Measurements from ENCODE around the gene TAPT1.

TAPT1 gene

GRCh38 chr4:16140231-16140878 lies 85.9 kb downstream of the TAPT1 start:
- H3K36me3 ChIP-seq (ENCODE audit: control insufficient read depth, insufficient read depth, low read length), result no peaks in the 10 kb centered on the region
- H3K9ac ChIP-seq (ENCODE audit: low read depth, low read length), result no peak overlapping the region
- no peaks in the 10 kb centered on the region for H3K4me1 ChIP-seq (ENCODE audit: control insufficient read depth, insufficient read depth, low read length)
- H3K27me3 ChIP-seq (ENCODE audit: control insufficient read depth, insufficient read depth, low read length), result no peaks in the 10 kb centered on the region
- no peaks in the 10 kb centered on the region for H3K9me3 ChIP-seq (ENCODE audit: control insufficient read depth, insufficient read depth, low read length)
- H3K4me3 ChIP-seq (ENCODE audit: low read depth, low read length), result no peak overlapping the region

- Histone ChIP-seq H3K4me1 (ENCODE audit: control insufficient read depth, insufficient read depth, low read length) (no peaks in the 10 kb centered on the region), H3K9me3 (ENCODE audit: control insufficient read depth, insufficient read depth, low read length) (no peaks in the 10 kb centered on the region), H3K4me3 (ENCODE audit: low read depth, low read length) (no peak overlapping the region), H3K27me3 (ENCODE audit: control insufficient read depth, insufficient read depth, low read length) (no peaks in the 10 kb centered on the region), H3K36me3 (ENCODE audit: control insufficient read depth, insufficient read depth, low read length) (no peaks in the 10 kb centered on the region), H3K9ac (ENCODE audit: low read depth, low read length) (no peak overlapping the region)
Observed at GRCh38 chr4:16139066-16139945, 87.0 kb downstream of the TAPT1 start.

GRCh38 chr4:16136827-16137226 lies 89.4 kb downstream of the TAPT1 start:
- Histone ChIP-seq H3K27me3 (ENCODE audit: control insufficient read depth, insufficient read depth, low read length) (no peaks in the 10 kb centered on the region), H3K4me3 (ENCODE audit: low read depth, low read length) (no peak overlapping the region), H3K4me1 (ENCODE audit: control insufficient read depth, insufficient read depth, low read length) (no peaks in the 10 kb centered on the region), H3K9me3 (ENCODE audit: control insufficient read depth, insufficient read depth, low read length) (no peaks in the 10 kb centered on the region), H3K36me3 (ENCODE audit: control insufficient read depth, insufficient read depth, low read length) (no peaks in the 10 kb centered on the region), H3K9ac (ENCODE audit: low read depth, low read length) (no peak overlapping the region)

- Histone ChIP-seq H3K4me3 (ENCODE audit: low read depth, low read length) (no peak overlapping the region), H3K9ac (ENCODE audit: low read depth, low read length) (no peak overlapping the region), H3K27me3 (ENCODE audit: control insufficient read depth, insufficient read depth, low read length) (no peaks in the 10 kb centered on the region), H3K4me1 (ENCODE audit: control insufficient read depth, insufficient read depth, low read length) (no peaks in the 10 kb centered on the region), H3K36me3 (ENCODE audit: control insufficient read depth, insufficient read depth, low read length) (no peaks in the 10 kb centered on the region), H3K9me3 (ENCODE audit: control insufficient read depth, insufficient read depth, low read length) (no peaks in the 10 kb centered on the region)
Observed at GRCh38 chr4:16136311-16136710, 90.0 kb downstream of the TAPT1 start.

- Histone ChIP-seq H3K4me1 (ENCODE audit: control insufficient read depth, insufficient read depth, low read length) (no peaks in the 10 kb centered on the region), H3K27me3 (ENCODE audit: control insufficient read depth, insufficient read depth, low read length) (no peaks in the 10 kb centered on the region), H3K36me3 (ENCODE audit: control insufficient read depth, insufficient read depth, low read length) (no peaks in the 10 kb centered on the region), H3K4me3 (ENCODE audit: low read depth, low read length) (no peak overlapping the region), H3K9me3 (ENCODE audit: control insufficient read depth, insufficient read depth, low read length) (no peaks in the 10 kb centered on the region), H3K9ac (ENCODE audit: low read depth, low read length) (no peak overlapping the region)
Observed at GRCh38 chr4:16133406-16133805, 92.9 kb downstream of the TAPT1 start.

GRCh38 chr4:16131293-16131692 lies 95.0 kb downstream of the TAPT1 start:
- no peaks in the 10 kb centered on the region for H3K27me3 ChIP-seq (ENCODE audit: control insufficient read depth, insufficient read depth, low read length)
- no peaks in the 10 kb centered on the region for H3K9me3 ChIP-seq (ENCODE audit: control insufficient read depth, insufficient read depth, low read length)
- no peak overlapping the region for H3K9ac ChIP-seq (ENCODE audit: low read depth, low read length)
- no peak overlapping the region for H3K4me3 ChIP-seq (ENCODE audit: low read depth, low read length)
- H3K36me3 ChIP-seq (ENCODE audit: control insufficient read depth, insufficient read depth, low read length), result no peaks in the 10 kb centered on the region
- no peaks in the 10 kb centered on the region for H3K4me1 ChIP-seq (ENCODE audit: control insufficient read depth, insufficient read depth, low read length)

GRCh38 chr4:16129336-16129735 lies 96.9 kb downstream of the TAPT1 start:
- Histone ChIP-seq H3K9ac (ENCODE audit: low read depth, low read length) (no peak overlapping the region), H3K4me1 (ENCODE audit: control insufficient read depth, insufficient read depth, low read length) (no peaks in the 10 kb centered on the region), H3K4me3 (ENCODE audit: low read depth, low read length) (no peak overlapping the region), H3K36me3 (ENCODE audit: control insufficient read depth, insufficient read depth, low read length) (no peaks in the 10 kb centered on the region), H3K27me3 (ENCODE audit: control insufficient read depth, insufficient read depth, low read length) (no peaks in the 10 kb centered on the region), H3K9me3 (ENCODE audit: control insufficient read depth, insufficient read depth, low read length) (no peaks in the 10 kb centered on the region)

GRCh38 chr4:16126714-16127113 lies 99.6 kb downstream of the TAPT1 start:
- Histone ChIP-seq H3K4me3 (ENCODE audit: low read depth, low read length) (no peak overlapping the region), H3K36me3 (ENCODE audit: control insufficient read depth, insufficient read depth, low read length) (no peaks in the 10 kb centered on the region), H3K4me1 (ENCODE audit: control insufficient read depth, insufficient read depth, low read length) (no peaks in the 10 kb centered on the region), H3K9ac (ENCODE audit: low read depth, low read length) (no peak overlapping the region), H3K27me3 (ENCODE audit: control insufficient read depth, insufficient read depth, low read length) (no peaks in the 10 kb centered on the region), H3K9me3 (ENCODE audit: control insufficient read depth, insufficient read depth, low read length) (no peaks in the 10 kb centered on the region)

GRCh38 chr4:16125571-16126445 lies 100.5 kb downstream of the TAPT1 start:
- Histone ChIP-seq H3K4me1 (ENCODE audit: control insufficient read depth, insufficient read depth, low read length) (no peaks in the 10 kb centered on the region), H3K9ac (ENCODE audit: low read depth, low read length) (no peak overlapping the region), H3K36me3 (ENCODE audit: control insufficient read depth, insufficient read depth, low read length) (no peaks in the 10 kb centered on the region), H3K4me3 (ENCODE audit: low read depth, low read length) (no peak overlapping the region), H3K9me3 (ENCODE audit: control insufficient read depth, insufficient read depth, low read length) (no peaks in the 10 kb centered on the region), H3K27me3 (ENCODE audit: control insufficient read depth, insufficient read depth, low read length) (no peaks in the 10 kb centered on the region)

- Histone ChIP-seq H3K4me1 (ENCODE audit: control insufficient read depth, insufficient read depth, low read length) (no peaks in the 10 kb centered on the region), H3K36me3 (ENCODE audit: control insufficient read depth, insufficient read depth, low read length) (no peaks in the 10 kb centered on the region), H3K27me3 (ENCODE audit: control insufficient read depth, insufficient read depth, low read length) (no peaks in the 10 kb centered on the region)
Observed at GRCh38 chr4:16124232-16124631, 102.0 kb downstream of the TAPT1 start.

GRCh38 chr4:16123356-16124084 lies 102.8 kb downstream of the TAPT1 start:
- no peaks in the 10 kb centered on the region for H3K9me3 ChIP-seq (ENCODE audit: control insufficient read depth, insufficient read depth, low read length)
- no peaks in the 10 kb centered on the region for H3K4me1 ChIP-seq (ENCODE audit: control insufficient read depth, insufficient read depth, low read length)
- no peaks in the 10 kb centered on the region for H3K36me3 ChIP-seq (ENCODE audit: control insufficient read depth, insufficient read depth, low read length)
- H3K9ac ChIP-seq (ENCODE audit: low read depth, low read length), result no peak overlapping the region
- H3K4me3 ChIP-seq (ENCODE audit: low read depth, low read length), result no peak overlapping the region
- no peaks in the 10 kb centered on the region for H3K27me3 ChIP-seq (ENCODE audit: control insufficient read depth, insufficient read depth, low read length)

More at GRCh38 chr4:16124232-16124631, 102.0 kb downstream of the TAPT1 start:
- H3K9ac ChIP-seq (ENCODE audit: low read depth, low read length), result no peak overlapping the region
- no peak overlapping the region for H3K4me3 ChIP-seq (ENCODE audit: low read depth, low read length)
- no peaks in the 10 kb centered on the region for H3K9me3 ChIP-seq (ENCODE audit: control insufficient read depth, insufficient read depth, low read length)
